ENCODE results near the gene ATP4B.
A peak's percentile ranks its signal among the peaks of the same experiment; 100 is the strongest.

ATP4B gene

DNA sequence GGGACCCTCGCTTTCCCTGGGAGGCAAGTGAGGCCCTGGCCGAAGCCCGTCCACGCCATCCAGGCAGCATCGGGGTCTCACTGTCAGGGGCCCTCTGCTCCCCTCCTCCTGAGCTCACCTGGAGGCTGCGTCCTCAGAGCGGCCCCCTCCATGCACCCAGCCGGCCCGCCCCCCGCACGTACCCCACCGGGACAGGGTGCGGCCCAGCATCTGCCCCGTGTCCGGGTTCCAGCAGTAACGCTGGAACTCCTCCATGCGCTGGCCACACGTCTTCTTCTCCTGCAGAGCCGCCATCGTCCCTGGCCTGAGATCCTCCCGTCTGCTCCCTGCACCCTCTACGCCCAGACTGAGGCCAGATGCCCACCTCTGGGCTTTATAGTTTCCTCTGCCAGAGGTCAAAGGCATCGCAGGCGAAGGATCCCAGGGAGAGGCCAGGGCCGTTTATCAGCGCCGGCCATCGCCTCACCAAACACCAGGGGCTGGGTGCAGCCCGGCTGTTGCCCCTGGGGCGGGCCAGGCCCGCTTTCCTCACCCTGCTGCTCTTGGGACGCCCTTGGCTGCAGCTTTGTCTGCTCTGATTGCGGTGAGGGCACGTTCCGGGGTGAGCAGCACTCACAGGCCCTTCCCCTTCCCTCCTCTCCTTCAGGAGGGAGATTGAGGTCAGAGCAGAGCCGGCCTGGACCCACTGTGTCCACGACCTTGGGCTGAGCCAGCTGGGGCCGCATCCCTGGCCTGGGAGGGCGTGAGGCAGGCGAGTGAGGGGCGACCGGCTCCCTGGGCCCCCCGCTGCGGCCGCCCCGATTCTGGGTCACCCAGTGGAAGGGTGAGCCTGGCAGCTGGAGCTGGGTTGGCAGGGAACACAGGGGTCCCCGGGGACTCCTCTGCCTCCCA lies at the start of gene ATP4B:
TSS of gene ATP4B (minus strand) at position 348 of the 891 bp plus-strand sequence. CDS start at position 294, 54 bp downstream.
- no peak for DNase-seq

DNA sequence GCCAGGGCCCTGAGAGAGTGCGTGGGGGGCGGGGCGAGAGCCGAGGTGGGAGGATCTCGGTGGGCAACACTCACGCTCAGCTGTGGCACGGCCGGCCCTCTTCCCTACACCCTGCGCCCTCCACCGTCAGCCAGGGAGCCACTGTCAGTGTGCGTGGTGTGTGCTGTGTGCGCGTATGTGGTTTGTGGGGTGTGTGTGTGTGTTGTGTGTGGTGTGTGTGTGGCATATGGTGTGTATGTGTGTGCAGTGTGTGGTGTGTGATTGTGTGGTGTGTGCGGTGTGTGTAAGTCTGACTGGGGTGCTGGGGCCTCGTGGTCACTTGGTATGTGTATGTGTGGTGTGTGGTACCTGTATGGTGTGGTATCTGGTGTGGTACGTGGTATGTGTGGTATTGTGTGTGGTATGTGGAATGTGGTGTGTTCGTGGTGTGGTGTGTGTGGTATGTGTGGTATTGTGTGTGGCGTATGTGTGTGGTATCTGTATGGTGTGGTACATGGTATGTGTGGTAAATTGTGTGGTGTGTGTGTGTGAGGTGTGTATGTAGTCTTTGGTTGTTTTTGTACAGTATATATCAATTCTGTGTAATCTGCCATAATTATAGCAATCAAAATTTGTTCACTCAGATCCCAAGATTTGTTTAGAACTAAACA lies 14.1 kb upstream of the ATP4B start:
- no peak for DNase-seq

DNA sequence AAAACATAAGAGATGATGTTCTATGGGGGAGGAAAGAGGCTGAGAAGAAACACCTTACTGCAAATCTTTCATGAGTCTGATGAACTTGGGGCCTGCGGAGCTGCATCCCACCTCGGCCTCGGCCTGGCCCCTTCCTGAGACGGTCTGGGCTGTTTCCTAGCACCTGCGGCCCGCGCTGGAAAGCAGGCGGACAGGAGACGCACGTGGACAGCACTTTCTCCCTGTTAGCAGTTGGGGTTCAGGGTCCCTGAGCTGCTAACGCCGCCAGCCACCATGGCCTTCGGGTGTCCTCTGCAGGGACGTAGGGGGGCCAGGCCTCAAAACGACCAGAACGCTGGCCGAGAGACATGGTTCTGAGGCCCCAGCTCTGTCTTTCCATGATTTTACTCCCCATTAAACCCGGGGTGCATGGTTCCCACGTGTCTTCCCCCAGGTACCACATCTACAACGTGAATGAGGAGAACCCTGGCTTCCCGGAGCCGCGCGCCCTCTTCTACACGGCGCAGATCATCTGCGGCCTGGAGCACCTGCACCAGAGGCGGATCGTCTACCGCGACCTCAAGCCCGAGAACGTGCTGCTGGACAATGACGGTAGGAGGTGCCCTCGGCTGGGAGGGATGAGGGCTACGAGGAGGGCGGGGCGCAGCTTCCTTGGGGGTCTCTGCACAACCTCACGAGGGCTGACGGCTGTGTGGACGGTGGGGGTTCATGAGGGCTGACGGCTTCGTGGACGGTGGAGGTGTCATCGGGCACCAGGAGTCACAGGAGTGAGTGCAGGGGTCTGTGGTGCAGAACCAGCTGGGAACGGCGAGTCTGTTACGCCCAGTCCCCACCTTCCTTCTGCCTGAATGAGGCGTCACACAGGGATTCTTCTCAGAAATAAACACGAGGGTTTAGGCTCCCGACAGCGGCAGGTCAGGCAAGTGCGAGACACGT lies 13.3 kb upstream of the ATP4B start:
- DNase-seq = no peak

DNA sequence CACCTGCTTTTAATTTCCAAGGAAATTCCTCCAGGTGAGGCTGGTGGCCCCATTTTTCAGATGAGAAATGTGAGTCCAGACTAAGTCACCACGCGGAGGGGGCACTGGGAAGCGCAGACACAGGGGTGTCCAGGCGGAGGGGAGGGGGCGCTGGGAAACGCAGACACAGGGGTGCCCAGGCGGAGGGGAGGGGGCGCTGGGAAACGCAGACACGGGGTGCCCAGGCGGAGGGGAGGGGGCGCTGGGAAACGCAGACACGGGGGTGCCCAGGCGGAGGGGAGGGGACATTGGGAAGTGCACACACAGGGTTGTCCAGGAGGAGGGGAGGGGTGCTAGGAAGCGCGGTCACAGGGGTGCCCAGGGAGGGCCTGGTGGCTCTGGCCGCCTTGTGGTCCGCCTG lies 12.5 kb upstream of the ATP4B start:
- no peak for DNase-seq

DNA sequence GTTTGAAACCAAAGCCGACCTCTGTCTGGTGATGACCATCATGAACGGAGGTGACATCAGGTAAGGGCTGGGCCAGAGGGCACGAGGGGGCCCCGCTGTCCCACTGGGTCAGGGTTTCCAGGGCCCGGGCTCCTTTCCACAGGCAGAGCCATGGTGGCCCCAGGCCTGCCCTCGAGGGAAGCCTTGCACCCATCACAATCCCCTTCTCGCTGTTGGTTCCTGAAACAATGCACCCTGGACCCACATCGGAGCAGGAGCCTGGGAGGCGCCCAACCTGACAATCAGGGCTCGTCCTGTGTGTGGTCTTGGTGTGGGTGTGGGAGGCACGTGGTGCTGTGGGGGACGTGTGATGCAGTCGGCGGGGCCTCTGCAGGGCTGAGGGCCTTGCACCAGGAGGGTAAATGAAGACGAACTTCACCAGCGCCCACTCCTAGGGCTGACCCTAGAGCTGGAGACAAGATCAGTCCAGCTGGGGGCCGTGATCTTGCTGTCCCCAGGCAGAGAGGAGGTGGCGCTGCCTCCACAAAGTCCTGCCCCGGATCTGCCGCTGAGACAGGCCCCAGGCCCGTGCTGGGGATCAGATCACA lies 11.8 kb upstream of the ATP4B start:
- no peak for DNase-seq

DNA sequence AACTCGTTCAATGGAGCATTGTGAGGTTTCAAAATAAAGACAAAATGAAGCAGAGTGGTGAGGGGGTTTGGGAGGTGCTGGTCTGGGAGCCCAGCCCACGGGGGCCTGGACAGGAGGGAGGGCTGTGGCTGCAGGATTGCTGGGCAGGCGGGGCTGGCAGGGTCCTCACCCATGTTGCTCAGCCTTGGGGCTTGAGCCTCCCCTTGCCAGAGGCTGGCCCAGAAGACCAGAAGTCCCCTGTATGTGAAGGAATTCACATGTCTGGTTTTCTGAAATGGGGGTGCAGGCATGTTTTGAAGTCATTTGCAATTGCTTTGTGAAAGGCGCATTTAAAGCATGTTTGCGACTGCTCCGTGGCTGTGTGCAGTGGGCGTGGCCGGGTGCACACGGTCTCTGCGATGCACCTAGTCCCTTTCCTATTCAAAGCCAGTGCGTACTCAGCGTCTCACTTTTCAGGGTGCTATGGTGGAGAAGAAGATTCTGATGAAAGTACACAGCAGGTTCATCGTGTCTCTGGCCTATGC lies 11.3 kb upstream of the ATP4B start:
- no peak for DNase-seq

DNA sequence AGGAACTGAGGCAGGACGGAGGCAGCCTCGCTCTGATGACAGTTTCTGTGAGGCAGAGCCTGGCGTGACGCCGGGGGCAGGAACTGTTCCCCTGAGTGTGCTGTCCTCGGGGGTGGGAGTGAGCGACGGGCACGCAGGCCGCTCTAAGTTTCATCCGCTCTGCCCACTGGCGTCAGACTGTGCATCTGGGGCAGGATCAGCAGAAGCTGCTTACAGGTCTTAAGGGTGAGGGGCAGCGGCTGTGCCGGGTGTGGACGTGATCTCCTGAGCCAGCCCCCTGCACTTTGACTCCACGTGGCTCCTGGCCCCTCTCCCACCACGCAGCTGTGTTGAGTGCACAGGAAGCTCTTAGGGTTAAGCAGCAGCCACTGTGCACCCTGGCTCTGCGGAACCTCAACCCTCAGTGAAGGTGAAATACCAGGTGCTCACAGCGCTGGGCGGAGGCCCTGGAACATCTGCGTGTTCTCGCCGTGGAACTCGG lies 10.5 kb upstream of the ATP4B start:
- no peak for DNase-seq

DNA sequence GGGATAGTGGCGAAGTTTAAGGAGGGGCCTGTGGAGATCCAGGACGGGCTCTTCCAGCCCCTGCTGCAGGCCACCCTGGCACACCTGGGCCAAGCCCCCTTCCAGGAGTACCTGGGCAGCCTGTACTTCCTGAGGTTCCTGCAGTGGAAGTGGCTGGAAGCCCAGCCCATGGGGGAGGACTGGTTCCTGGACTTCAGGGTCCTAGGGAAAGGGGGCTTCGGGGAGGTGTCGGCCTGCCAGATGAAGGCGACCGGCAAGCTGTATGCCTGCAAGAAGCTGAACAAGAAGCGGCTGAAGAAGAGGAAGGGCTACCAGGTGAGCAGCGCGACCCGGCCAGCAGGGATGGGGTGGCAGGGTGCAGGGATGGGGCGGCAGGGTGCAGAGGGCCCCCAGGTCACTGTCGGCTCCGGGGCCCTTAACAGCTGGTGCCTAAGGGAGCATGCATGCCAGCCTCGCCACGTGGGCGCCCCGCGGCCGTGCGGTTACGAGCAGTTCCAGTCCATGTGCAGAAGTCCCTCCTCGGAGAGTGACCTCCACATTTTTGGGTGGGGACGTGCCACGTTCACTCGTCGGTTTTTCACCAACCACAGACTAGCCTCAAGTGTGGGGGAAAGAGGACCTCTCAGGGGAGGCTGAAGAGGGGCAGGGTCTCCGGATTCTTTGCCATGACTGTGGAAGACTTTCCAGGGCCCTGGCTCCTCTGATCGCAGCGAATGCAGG lies 9.9 kb upstream of the ATP4B start:
- no peak for DNase-seq

DNA sequence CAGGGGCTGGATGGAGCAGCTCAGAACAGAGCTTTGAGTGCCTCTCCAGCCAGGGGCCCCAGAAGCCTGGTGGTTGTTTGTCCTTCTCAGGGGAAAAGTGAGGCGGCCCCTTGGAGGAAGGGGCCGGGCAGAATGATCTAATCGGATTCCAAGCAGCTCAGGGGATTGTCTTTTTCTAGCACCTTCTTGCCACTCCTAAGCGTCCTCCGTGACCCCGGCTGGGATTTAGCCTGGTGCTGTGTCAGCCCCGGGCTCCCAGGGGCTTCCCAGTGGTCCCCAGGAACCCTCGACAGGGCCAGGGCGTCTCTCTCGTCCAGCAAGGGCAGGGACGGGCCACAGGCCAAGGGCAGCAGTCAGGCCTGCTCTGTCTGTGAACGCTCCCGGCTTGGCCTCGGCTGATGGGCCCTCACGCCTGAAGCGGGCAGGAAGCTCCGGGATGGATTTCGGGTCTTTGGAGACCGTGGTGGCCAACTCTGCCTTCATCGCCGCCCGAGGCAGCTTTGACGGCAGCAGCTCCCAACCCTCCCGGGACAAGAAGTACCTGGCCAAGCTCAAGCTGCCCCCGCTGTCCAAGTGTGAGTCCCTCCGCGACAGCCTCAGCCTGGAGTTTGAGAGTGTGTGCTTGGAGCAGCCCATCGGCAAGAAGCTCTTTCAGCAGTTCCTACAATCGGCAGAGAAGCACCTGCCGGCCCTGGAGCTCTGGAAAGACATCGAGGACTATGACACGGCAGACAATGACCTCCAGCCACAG lies 9.1 kb upstream of the ATP4B start, which contains the start of gene GRK1:
TSS of gene GRK1 (plus strand) at position 269 of the 751 bp plus-strand sequence. CDS start at position 437, 168 bp downstream.
- DNase-seq = no peak

DNA sequence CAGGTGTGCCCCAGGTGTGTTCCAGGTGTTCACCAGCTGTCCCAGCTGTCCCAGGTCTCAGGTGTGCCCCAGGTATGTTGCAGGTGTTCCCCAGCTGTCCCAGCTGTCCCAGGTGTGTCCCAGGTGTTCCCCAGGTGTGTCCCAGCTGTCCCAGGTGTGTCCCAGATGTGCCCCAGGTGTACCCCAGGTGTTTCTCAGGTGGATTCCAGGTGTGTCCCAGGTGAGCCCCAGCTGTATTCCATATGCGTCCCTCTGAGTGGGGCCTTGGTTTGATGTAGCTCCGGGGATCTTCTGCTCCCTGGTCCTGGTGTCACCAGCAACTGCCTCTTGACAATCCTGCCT lies 8.3 kb upstream of the ATP4B start:
- peak in 1 of 2 experiments; percentile 27 for DNase-seq

DNA sequence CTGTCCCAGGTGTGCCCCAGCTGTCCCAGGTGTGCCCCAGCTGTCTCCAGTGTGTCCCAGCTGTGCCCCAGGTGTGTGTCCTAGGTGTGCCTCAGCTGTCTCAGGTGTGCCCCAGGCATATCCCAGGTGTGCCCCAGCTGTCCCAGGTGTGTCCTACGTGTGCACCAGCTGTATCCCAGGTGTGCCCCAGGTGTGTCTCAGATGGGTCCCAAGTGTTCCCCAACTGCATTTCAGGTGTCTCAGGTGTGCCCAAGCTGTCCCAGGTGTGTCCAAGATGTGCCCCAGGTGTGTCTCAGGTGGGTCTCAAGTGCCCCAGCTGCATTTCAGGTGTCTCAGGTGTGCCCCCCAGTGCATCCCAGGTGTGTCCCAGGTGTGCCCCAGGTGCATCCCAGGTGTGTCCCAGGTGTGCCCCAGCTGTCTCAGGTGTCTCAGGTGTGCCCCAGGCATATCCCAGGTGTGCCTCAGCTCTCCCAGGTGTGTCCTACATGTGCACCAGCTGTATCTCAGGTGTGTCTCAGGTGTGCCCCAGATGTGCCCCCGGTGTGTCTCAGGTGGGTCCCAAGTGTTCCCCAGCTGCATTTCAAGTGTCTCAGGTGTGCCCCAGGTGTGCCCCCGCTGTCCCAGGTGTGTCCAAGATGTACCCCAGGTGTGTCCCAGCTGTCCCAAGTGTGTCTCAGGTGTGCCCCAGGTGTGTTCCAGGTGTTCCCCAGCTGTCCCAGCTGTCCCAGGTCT lies 7.8 kb upstream of the ATP4B start:
- DNase-seq = no peak

DNA sequence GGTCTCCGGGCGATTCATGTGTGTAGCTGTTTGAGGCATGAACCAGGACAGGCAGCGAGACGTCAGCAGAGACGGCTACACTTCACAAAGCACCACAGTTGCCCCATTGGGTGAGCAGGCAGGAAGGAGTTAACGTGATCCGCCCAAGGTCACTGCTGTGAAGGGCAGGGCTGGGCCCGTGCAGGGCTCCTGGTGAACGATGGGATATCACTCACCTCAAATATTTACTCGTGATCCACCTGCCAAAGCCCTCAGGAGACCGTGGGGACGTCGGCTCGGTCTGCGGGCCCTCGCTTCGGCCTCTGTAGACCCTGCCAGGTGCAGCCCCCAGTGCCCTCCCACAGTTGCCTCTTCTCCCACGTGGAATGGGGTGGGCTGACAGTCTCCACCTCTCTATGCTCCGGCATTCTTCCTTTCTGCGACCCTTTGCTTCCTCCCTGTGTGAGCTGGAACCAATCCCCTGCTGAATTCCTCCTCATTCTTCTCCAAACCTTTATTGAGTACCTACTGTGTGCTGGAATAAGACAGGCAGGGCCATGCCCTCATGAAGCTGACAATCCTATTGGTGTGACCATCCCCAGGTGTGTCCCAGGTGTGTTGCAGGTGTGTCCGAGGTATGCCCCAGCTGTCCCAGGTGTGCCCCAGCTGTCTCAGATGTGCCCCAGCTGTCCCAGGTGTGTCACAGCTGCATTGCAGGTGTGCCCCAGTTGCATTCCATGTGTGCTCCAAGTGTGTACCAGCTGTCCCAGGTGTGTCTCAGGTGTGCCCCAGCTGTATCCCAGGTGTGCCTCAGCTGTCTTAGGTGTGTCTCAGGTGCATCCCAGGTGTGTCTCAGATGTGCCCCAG lies 7.0 kb upstream of the ATP4B start:
- no peak for DNase-seq

DNA sequence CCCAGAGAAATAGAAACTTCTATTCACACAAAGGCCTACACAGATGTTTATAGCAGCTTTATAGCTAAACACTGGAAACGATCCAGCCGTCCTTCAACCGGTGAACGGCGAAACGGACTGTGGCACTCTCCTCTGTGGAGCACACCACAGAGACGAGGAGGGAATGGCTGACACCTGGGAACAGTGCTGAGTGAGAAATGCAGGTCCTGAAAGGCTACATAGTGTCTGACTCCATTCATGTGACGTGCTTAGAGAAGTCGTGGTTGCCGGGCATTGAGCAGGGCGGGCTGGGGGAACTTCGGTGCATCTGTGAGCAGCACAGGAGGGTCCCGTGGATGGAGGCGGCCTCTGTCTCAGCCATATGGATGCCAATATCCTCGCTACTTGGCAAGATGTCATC lies 5.9 kb upstream of the ATP4B start:
- DNase-seq = no peak

DNA sequence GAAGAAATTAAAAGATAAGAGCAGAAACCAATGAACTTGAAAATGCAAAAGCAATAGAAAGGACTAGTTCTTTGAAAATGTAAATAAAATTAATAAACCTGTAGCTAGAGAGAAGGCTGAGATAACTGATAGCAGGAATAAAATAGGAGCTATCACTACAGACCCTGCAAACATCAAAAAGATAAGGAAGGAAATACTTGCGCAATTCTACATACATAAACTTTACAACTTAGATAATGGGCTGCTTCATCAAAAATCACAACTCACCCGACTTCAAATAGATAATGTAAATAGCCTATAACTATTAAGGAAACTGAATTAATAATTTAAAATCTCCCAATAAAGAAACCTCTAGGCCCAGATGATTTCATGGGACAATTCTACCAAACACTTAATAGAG lies 3.5 kb upstream of the ATP4B start:
- no peak for DNase-seq

DNA sequence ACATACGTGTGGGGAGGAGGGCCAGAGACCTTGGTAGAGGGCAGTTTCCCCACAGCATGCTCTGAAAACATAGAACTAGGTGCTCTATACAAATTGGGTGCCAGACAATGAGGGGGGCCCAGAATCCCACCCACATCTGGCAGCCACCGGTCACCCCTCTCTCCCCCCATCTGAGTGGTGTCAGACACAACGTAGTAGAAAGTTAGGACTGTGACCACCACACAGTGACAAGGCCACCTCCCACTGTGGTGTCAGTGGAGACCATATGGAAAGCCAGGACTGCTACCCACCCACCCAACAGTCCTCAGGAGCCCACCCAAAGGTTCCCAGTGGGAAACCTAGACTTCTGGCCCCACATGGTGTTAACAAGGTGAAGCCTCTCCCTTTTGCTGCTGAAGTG lies 2.1 kb upstream of the ATP4B start:
- DNase-seq = no peak

DNA sequence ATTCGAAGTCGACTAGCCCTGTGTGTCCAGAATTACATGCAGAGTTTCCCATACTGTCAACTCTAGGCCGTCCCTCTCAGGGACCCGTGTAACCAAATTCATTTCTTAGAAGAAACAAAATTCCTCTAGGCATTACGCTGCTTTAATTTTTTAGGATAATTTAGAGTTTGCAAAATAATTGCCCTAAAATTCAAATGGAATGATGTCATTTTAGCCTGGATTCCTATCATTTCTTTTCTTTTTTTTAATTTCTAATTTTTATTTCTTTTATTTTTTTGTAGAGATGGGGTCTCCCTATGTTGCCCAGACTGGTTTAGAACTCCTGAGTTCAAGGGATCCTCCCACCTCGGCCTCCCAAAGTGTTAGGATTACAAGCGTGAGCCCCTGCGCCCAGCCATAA lies 1.3 kb upstream of the ATP4B start:
- DNase-seq = no peak

DNA sequence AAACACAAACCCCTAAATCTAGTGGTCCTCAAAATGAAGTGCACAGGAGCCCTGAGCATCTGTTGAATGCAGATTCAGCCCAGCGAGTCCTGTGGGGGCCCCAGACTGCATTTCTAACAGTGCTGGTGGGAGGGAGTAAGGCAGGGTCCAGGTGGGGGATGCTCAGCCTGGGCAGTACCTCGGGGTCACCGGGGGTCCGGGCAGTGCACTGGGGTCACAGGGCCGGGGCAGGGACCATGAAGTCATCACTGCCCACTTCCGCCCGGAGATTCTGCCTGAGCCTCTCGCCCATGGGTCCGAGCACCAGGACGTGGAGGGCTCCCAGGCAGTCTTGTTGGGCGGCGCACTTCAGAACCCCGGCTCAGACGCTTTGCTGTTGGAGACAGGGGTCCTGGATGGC lies 838 bp upstream of the ATP4B start:
- DNase-seq = no peak

DNA sequence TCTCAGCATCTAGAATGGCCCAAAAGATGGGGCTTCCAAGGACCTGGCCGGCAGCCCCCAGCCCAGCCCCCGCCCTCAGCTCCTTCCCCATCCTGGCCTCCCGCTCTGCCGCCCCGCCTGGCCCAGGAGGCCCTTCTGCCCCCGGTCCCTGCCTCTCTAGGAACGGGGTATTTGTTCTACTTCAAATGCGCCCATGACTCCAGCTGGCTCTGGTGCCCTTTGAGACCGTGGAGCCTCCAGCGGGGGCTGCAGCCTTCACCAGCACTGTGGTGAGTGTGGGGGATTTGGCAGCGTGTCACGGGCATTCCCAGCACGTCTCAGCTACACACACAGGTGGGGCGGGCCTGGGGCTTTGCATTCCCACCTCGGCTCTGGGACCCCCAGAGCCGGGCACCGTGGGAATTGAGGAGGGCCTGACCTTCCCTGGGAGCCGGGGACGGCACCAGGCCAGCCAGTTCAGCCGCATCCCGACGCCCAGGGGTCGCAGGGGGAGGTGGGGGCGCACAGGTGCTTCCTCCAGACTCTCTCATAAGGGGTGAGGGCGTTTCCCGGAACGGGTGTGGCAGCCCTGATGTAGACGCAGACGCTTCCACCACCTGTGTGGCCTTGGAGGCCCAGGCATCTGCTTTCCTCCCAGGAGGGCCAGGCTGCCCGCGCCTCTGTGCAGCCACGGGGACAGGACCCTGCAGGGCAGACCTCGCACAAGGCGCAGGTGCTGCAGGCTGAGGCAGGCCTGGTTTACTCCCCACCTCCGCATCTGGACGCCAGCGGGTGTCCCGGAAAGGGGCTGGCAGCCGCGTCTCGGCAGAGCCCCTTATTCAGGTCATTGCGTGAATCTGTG lies 947 bp downstream of the ATP4B start:
- no peak for DNase-seq
